ENCODE results near the gene CENATAC. TPM values are rescaled to one million over a fixed set of nuclear protein-coding genes. Genes with fewer than 3 reads are reported as not detected.
"Not testable (repeated sequence)": the region's sequence is repeated elsewhere in the genome, so short reads cannot be mapped to it uniquely, and the experiment has no call there.

CENATAC gene
- 10 to 100 TPM; 34.5 to 53.0 TPM for total RNA-seq
- polyA plus RNA-seq (ENCODE audit: insufficient read length in 6 of 6) = 10 to 100 TPM; 35.6 to 51.5 (median 41.5) TPM
- long read RNA-seq, donor 1, partial matches to known transcripts = 8,300 of 8,618 reads
- long read RNA-seq, donor 1, other reads (novel, unspliced or antisense) = 313 of 8,618 reads
- long read RNA-seq, donor 2, partial matches to known transcripts = 9,472 of 9,910 reads
- long read RNA-seq, donor 2, other reads (novel, unspliced or antisense) = 437 of 9,910 reads
- long read RNA-seq, donor 3, partial matches to known transcripts = 14 of 16 reads
- long read RNA-seq, donor 3, other reads (novel, unspliced or antisense) = 0 of 16 reads
- long read RNA-seq, donor 4, transcript CCDC84-201 (11 exons, 1,202 nt) = major isoform, 6 of 12 reads
- long read RNA-seq, donor 4, partial matches to known transcripts = 2 of 12 reads
- long read RNA-seq, donor 4, other reads (novel, unspliced or antisense) = 4 of 12 reads
- long read RNA-seq, donor 5, partial matches to known transcripts = 7,106 of 7,432 reads
- long read RNA-seq, donor 5, other reads (novel, unspliced or antisense) = 326 of 7,432 reads
- long read RNA-seq, donor 6, partial matches to known transcripts = 8,766 of 9,157 reads
- long read RNA-seq, donor 6, other reads (novel, unspliced or antisense) = 386 of 9,157 reads
- long read RNA-seq, donor 7, partial matches to known transcripts = 6,667 of 6,904 reads
- long read RNA-seq, donor 7, other reads (novel, unspliced or antisense) = 236 of 6,904 reads
- long read RNA-seq, donor 8, partial matches to known transcripts = 4,805 of 4,998 reads
- long read RNA-seq, donor 8, other reads (novel, unspliced or antisense) = 191 of 4,998 reads
- long read RNA-seq, donor 9 = 0 reads
- long read RNA-seq, donor 10, transcript CCDC84-201 (11 exons, 1,202 nt) = major isoform, 9 of 13 reads
- long read RNA-seq, donor 10, partial matches to known transcripts = 2 of 13 reads
- long read RNA-seq, donor 10, other reads (novel, unspliced or antisense) = 2 of 13 reads
- long read RNA-seq, donor 11, partial matches to known transcripts = 21 of 25 reads
- long read RNA-seq, donor 11, other reads (novel, unspliced or antisense) = 0 of 25 reads
- long read RNA-seq, donor 12, partial matches to known transcripts = 20 of 21 reads
- long read RNA-seq, donor 12, other reads (novel, unspliced or antisense) = 0 of 21 reads

DNA sequence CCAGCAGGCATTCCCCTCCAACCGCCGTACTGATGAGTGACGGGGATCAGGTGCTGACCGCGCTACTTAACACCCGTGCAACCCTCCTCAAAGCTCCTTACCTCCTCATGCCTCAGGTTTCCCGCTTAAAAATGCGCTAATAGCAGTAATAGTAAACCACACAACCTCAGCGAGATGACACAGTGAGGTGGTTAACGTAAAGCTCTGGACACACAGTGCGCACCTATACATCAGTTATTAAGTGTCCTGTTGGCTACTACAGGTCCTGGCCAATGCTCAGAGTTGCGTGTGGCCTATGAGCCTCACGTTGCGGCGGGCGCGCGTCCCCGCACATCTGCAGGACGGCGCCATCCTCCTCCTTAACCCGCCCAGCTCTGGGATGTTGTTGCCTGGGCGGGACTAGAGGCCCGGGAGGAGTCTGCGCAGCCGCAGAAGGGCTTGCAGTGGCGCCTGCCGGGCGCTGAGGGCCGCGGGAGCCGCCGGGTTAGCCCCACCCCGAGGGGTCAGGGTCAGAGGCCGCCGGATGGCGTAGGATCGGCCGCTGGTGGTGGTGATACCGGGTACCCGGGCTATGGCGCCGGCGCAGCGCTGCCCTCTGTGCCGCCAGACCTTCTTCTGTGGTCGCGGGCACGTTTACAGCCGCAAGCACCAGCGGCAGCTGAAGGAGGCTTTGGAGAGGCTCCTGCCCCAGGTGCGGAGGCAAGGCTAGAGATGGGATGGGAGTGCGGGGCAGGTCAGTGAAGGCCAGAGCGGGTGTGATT lies at the start of gene CENATAC:
CENATAC (plus strand) TSS at position 512 of the 761 bp plus-strand sequence; CDS start at position 572, 60 bp downstream.
- TF ChIP-seq, protein P1, sequence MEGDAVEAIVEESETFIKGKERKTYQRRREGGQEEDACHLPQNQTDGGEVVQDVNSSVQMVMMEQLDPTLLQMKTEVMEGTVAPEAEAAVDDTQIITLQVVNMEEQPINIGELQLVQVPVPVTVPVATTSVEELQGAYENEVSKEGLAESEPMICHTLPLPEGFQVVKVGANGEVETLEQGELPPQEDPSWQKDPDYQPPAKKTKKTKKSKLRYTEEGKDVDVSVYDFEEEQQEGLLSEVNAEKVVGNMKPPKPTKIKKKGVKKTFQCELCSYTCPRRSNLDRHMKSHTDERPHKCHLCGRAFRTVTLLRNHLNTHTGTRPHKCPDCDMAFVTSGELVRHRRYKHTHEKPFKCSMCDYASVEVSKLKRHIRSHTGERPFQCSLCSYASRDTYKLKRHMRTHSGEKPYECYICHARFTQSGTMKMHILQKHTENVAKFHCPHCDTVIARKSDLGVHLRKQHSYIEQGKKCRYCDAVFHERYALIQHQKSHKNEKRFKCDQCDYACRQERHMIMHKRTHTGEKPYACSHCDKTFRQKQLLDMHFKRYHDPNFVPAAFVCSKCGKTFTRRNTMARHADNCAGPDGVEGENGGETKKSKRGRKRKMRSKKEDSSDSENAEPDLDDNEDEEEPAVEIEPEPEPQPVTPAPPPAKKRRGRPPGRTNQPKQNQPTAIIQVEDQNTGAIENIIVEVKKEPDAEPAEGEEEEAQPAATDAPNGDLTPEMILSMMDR (IDR thresholded peaks at IDR 0.05) = peak in 1 of 2 donors; percentile 52
- Histone ChIP-seq H3K4me1 (peaks cover 4 to 38% of the 10 kb centered on the region in 2 donors), H3K36me3 (peaks cover 0 to 34% of the 10 kb centered on the region in 2 donors), H3K27ac (peak within 1 kb of the TSS; percentile 63 to 80), H3K4me3 (peak within 1 kb of the TSS; percentile 87 to 98), H3K27me3 (no peaks in the 10 kb centered on the region), H3K9me3 (no peaks in the 10 kb centered on the region)
- ATAC-seq (peak; percentile 98), DNase-seq (peak; percentile 86 to 99 (median 95))
- intact Hi-C loops (cut with DNase I) = no loop called here

- peak in 1 of 4 donors; percentile 22 for DNase-seq
These were observed 44.7 kb upstream of the CENATAC start for GRCh38 chr11:118953265-118953664.

DNA sequence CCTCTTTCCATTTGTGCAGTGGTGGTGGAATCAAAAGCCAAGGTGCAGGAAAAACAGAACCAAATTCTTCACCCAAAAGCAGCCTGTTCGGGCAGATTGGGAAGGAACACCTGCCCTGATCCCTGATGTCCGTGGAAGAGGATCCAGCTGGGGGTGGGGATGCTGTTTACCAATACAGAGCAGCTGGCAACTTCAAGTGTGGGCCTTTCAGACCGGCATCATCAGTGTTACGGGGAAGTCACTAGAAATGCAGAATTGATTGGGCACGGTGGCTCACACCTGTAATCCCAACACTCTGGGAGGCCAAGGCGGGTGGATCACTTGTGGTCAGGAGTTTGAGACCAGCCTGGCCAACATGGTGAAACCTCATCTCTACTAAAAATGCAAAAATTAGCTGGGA lies 44.0 kb upstream of the CENATAC start:
- not testable (repeated sequence) for H3K27me3 ChIP-seq, ATAC-seq, H3K4me1 ChIP-seq, H3K27ac ChIP-seq, H3K9me3 ChIP-seq, H3K4me3 ChIP-seq, DNase-seq, H3K36me3 ChIP-seq
- intact Hi-C loops (cut with DNase I) = loop anchor here in 1 of 2 donors (10.0 kb wide), 1 partner anchor 259 kb away; no protein-coding TSS in a partner anchor

More at GRCh38 chr11:118953265-118953664, 44.7 kb upstream of the CENATAC start:
- peaks cover 0 to 7% of the 10 kb centered on the region in 2 donors for H3K27me3 ChIP-seq
- TF ChIP-seq, protein P1 (IDR thresholded peaks at IDR 0.05) = no peak
- no peak for ATAC-seq
- no peak overlapping the region for H3K27ac ChIP-seq
- intact Hi-C loops (cut with DNase I) = loop anchor here in 1 of 2 donors (10.0 kb wide), 1 partner anchor 258 kb away; no protein-coding TSS in a partner anchor
- no peaks in the 10 kb centered on the region for H3K36me3 ChIP-seq
- H3K4me3 ChIP-seq = no peak overlapping the region
- no peaks in the 10 kb centered on the region for H3K9me3 ChIP-seq
- H3K4me1 ChIP-seq = no peaks in the 10 kb centered on the region

DNA sequence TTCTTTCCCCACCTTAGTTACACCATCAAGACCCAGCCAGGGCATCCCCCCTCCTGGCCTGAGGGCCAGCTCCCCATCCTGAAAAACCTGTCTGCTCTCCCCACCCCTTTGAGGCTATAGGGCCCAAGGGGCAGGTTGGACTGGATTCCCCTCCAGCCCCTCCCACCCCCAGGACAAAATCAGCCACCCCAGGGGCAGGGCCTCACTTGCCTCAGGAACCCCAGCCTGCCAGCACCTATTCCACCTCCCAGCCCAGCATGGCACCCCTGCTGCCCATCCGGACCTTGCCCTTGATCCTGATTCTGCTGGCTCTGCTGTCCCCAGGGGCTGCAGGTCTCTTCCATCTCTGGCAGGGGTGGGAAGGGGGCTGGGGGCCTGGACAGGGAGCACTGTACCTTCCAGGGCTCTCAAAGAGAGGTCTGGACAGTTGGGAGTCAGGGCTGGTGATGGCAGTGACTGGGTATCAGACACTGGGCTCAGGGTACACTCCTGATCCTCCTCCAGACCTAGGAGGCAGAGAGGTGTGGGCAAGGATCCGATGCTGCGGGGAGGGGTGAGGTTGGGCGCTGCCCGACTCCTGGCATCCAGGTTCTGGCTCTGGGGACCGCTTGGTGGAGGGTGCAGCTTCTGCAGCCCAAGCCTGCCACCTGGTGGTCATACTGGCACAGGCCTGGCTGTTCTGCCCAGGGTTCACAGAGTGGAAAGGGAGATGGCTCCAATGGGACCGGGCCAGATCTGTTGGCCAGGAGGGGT lies 41.7 kb upstream of the CENATAC start, which contains the start of gene UPK2:
UPK2 (plus strand) TSS at position 205 of the 753 bp plus-strand sequence; CDS start at position 258, 53 bp downstream.
- Histone ChIP-seq H3K4me3 (no peak within 1 kb of the TSS), H3K4me1 (no peaks in the 10 kb centered on the region), H3K27me3 (peaks cover 0 to 7% of the 10 kb centered on the region in 2 donors), H3K9me3 (no peaks in the 10 kb centered on the region), H3K36me3 (no peaks in the 10 kb centered on the region), H3K27ac (no peak within 1 kb of the TSS)
- ATAC-seq (peak; percentile 99), DNase-seq (peak; percentile 64 to 95 (median 88))
- TF ChIP-seq, protein P1 (IDR thresholded peaks at IDR 0.05) = peak; percentile 97 to 98
- intact Hi-C loops (cut with DNase I) = loop anchor here in 1 of 2 donors (10.0 kb wide), 1 partner anchor 261 kb away; no protein-coding TSS in a partner anchor
